Esophagus muscularis mucosa (tissue), 4 donors: Measurements from ENCODE around the gene WWOX.

Experiments
- EP300 ChIP-seq: sonication (generic); formaldehyde crosslinking; IDR thresholded peaks from one replicate; pipeline ENCODE4 v1.6.1; 2017; ENCODE audit warnings: antibody characterized with exemption
- POLR2A ChIP-seq: fragments of 450-650 bp; IDR thresholded peaks from one replicate; pipeline ENCODE4 v1.6.1; 2017; ENCODE audit warnings: antibody characterized with exemption, moderate library complexity, mild to moderate bottlenecking, low read depth
- POLR2AphosphoS5 ChIP-seq, 2 donors: sonication (generic); formaldehyde crosslinking; IDR thresholded peaks; one replicate each; pipeline ENCODE4 v1.6.1; 2017; ENCODE audit warnings: antibody characterized with exemption in 2 of 2
- TF ChIP-seq, protein P1 (sequence below), 3 experiments: fragments of 200-600 bp in 2 of 3; fragments of 450-650 bp in 1 of 3; sonication (generic) in 2 of 3; IDR thresholded peaks; one replicate each; pipeline ENCODE4 v1.5.1; 2017 to 2019; ENCODE audit warnings: antibody characterized with exemption in 3 of 3, mild to moderate bottlenecking in 2 of 3, moderate library complexity in 1 of 3

DNA sequence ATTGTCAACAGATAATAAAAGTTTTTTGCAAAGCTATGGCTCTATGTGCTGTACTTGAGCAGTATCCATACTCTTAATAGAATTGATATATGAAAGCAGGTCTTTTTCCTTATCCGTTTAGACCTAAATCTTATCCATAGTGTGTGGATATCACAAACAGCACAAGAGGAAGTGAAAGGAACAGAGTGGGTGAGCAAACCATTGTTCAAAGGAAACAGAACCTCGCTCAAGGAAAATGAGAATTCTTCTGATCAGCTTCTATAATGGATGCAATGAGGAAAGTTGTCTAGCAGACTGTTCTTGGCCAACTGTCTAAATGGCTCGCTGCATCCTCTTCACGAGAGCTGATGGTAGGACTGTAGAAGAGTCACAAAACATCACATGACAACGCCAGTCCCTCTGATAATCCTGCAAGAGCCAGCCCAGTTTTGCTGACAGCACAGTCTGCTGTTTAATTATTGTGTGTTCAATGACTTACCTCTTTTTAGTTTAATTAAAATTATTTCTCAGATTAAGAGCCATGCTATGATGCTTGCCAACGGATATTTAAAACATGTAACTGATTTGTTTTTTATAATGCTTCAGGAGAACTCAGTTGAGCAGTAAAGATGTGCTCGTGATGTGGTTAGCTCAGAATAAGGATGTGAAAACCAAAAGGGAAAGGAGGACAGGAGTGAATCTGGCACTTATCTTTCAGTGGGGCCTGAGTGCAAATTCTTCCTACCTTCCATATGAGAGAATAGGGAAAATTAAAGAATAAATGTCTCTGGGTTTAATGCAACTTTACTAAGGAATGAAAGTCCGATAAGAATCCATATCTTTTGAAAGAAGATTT is 38.5 kb downstream of the WWOX start:
- TF ChIP-seq, protein P1, sequence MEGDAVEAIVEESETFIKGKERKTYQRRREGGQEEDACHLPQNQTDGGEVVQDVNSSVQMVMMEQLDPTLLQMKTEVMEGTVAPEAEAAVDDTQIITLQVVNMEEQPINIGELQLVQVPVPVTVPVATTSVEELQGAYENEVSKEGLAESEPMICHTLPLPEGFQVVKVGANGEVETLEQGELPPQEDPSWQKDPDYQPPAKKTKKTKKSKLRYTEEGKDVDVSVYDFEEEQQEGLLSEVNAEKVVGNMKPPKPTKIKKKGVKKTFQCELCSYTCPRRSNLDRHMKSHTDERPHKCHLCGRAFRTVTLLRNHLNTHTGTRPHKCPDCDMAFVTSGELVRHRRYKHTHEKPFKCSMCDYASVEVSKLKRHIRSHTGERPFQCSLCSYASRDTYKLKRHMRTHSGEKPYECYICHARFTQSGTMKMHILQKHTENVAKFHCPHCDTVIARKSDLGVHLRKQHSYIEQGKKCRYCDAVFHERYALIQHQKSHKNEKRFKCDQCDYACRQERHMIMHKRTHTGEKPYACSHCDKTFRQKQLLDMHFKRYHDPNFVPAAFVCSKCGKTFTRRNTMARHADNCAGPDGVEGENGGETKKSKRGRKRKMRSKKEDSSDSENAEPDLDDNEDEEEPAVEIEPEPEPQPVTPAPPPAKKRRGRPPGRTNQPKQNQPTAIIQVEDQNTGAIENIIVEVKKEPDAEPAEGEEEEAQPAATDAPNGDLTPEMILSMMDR (IDR thresholded peaks at IDR 0.05) = no peak
- TF ChIP-seq POLR2AphosphoS5 (IDR thresholded peaks at IDR 0.05) = no peak
- TF ChIP-seq EP300 = no peak
- no peak for TF ChIP-seq POLR2A
